GM12873 (cell line): Measurements from ENCODE around the gene PRKCE.

Experiments used
- CTCF ChIP-seq: IDR thresholded peaks from 2 replicates; pipeline ENCODE4 v1.5.1; 2012; ENCODE audit warnings: low read depth, mild to moderate bottlenecking, moderate library complexity, low read length, control low read depth; ENCODE audit not compliant: insufficient read depth; ENCODE audit errors: missing control alignments

The PRKCE gene

GRCh38 chr2:46091004-46091403 lies 439.5 kb downstream of the PRKCE start:
- no peak for TF ChIP-seq CTCF

DNA sequence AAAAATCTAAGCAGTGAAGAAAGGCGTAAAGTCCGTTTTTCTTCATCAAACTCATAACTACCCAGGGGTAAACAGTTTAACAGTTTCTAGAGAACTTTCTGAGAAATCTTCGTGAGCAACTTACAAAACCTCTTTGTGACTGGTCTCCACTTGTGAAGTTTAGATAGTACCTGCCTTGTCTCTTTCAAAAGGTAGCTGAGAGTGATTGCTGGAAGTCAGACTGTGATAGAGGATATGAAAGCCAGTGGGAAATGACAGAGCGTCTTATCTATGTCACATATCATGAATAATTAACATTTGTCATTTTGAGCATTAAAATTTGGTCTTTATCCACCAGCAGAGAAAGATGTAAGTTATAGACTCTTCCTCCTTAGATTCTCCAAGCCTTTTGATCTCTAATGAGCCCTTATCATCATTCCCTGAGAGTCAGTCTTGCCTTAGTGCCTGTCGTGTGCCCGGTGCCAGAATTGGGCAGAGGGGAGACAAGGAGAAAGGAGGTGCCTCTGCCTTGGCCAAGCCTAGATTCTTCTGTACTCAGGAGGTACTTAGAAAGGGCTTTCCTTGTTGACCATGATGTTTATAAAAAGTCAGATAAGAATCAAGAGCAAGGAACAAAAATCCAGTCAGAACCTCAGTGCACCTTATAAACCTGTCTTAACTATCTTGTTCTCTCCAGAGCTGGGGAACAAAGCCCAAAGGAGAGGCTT lies 440.6 kb downstream of the PRKCE start:
- TF ChIP-seq CTCF, result no peak

DNA sequence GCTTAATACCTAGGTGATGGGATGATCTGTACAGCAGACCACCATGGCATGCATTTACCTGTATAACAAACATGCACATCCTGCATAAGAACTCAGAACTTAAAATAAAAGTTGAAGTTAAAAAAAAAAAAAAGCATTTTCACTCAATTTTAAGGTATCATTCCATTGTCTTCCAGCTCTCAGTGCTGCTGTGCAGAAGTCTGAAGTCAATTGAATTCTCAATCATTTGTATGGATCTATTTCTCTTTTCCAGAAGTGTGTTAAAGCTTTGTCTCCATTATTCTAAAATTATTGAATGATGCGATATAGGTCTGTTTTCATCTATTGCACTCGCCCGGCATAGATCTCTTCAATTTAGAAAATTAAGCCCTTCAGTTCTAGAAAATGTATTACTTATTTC lies 443.2 kb downstream of the PRKCE start:
- no peak for TF ChIP-seq CTCF

- TF ChIP-seq CTCF, result no peak
These were observed 444.4 kb downstream of the PRKCE start for GRCh38 chr2:46095830-46096229.

DNA sequence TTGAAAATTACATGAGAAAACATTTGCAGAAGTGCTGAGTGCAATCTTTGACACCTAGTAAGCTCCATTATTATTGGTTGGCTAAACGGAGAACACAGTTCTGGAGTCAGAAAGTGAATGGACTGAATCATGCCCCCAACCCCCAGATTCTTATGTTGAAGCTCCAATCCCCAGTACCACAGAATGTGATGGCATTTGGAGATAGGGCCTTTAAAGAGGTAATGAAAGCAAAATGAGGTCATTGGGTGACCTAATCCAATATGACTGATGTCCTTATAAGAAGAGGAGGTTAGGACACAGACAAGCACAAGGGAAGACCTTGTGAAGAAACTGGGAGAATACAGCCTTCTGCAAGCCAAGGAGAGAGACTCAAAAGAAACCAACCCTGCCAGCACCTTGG lies 444.8 kb downstream of the PRKCE start:
- no peak for TF ChIP-seq CTCF

DNA sequence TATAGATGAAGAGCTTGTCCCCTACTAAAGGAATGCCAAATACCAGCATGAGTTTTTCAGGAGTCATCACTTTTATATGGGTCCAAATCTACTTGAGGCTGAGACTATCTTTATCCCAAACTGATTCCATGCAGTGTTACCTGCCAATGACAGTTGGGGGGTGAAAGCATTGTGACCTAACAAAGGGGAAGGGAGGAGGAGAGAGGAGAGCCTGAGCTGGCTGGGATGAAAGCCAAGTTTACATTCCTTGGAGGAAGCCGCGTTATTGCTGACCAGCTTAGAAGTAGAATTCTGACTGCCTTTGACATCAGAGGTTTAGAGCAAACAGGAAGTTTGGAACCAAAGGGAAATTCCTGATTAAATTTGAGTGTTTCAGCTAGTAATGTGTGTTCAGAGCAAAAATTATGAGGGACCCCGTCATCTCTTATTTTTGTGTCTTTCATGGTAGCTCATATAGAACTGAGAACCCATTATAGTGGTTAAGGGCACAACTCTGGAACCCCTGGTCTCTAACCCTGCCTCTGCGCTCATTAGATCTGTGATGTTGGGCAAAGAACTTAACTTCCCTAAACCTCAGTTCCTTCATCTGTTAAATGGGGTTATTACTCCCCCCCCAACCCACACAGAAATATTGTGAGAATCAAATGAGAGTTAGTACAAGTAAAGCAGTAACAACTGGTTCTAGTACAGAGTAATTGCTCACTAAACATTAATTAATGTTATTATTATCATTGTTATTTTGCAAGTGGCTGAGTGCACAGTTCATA lies 446.4 kb downstream of the PRKCE start:
- TF ChIP-seq CTCF, result no peak

DNA sequence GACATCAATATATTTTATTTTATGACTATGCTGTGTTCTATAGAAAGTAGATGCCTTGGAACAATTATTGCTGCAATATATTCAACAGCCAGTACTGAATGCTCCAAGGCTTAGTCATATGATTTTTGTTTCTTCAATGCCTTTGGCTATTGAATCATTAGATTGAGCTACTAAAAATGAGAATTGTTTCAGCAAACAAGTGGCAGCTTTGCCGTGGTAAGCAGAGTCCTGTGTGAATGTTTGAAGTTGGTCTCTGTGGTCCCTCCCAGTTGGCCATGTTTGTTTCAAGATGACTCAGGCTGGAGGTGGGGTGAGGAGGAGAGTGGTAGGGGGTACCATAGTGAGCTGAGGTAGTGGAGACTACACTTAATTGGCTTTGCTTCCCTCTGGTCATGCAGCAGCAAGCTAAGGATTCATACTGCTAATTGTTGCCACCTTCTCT lies 447.2 kb downstream of the PRKCE start:
- TF ChIP-seq CTCF, result no peak
